Left renal pelvis (tissue), 4 donors: ENCODE data around the gene PAFAH1B1. TPM values are rescaled to one million over a fixed set of nuclear protein-coding genes. Genes with fewer than 3 reads are reported as not detected.
"Not testable (repeated sequence)": the region's sequence is repeated elsewhere in the genome, so short reads cannot be mapped to it uniquely, and the experiment has no call there.

Experiments used
- DNase-seq, 4 donors: peaks; one replicate each; pipeline ENCODE4 v3.0.0-alpha.2; 2013; ENCODE audit warnings: low read depth in 4 of 4, low spot score in 3 of 4
- polyA plus RNA-seq, 4 donors: library from polyadenylated mRNA; unstranded; fragments of 120-200 nt; gene quantifications; one replicate each; pipeline ENCODE4 v1.2.1, GENCODE V29; 2013; ENCODE audit not compliant: insufficient read length in 4 of 4

The PAFAH1B1 gene
- polyA plus RNA-seq, 4 donors, result 132 to 143 (median 141) TPM

DNA sequence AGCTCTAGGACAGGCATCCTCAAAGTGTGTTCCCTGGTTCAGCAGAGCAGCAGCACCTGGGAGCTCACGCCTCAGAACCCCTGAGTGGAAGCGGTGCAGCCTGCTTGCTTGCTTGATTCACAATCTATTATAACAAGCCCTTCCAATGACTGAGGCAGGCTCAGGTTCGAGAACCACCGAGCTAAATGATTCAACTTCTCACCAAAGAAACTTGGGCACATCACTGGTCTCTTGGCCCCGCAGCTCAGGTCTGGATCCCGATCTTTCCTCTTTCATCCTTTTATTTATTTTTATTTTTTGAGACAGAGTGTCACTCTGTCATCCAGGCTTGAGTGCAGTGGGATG is 93.6 kb downstream of the PAFAH1B1 start:
- no peak for DNase-seq

DNA sequence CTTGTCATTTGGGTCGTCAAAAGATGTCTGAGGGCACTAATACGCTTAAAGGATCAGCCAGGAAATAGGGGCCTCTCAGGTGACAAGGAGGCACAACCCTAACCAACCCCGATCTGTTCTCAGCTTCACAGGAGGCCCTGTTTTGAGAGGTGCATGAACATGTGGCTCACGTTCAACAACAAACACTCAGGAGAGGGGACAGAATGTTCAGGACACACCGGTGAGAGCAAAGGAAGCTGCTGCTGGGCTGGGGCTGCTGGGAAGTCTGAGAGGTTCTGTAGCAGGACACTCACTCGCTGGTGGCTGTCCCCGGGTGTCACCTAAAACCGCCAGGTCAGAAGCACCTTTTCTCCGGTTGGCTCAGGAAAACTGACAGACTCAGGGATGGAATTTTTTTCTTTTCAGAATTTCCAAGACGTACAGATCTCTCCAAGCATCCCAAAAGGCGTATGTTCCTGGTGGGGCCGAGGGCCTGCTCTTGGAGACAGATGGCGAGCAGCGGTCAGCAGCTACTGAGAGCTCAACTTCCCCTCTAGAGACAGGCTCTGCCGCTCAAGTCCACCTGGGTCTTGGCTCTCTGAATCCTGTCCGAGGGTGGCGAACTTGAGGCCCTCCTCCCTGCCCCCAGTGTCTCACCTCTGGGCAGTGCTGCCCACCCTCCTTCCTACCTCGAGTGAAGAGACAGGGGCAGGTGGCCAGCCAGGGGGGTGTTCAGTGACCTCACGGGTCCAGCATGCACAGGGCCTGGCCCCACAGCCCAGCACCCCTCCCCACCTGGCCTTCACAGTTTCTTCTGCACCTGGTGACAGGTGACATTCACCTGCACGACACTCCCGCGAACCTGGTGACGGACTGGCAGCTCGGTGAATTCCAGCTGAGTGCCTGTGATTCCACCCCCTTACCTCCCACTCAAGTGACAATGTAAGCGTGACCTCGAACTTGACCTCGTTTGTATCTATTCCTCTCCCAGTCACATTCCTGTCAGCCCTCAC is 95.2 kb downstream of the PAFAH1B1 start:
- no peak for DNase-seq

DNA sequence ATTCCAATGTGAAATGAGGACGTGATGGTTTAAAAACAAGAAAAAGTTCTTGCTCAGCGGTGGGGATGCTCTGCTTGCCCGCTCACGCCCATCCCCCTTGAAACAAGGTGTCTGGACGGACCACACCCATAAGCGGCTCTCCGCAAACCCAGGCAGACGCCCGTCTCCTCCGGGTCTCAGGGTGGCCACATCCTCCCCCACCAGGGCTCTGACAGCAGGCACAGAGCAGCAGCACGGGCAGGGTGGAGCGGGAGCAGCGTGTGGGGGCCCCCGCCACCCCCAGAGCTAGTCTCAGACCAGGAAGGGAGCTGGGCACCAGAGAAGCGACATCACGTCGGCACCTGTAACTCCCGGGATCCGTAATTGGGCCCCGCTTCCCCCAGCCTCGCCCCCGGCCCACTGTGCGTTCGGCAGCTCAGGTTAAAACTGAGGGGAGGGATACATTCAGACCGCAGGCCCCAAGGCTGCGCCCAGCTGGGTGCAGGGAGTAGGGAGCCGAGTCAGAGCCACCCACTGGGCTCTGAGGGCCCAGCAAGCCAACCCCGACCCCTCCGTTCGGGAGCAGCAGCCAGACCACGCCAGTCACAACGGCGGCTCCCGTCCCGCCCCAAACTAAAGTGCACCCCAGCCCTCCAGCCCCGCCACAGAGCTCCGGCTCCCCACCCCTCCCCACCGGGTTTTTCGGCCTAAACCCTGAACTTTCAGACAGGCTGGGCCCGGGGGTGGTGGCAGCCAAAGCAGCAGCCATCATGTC is 96.1 kb downstream of the PAFAH1B1 start:
- no peak for DNase-seq

DNA sequence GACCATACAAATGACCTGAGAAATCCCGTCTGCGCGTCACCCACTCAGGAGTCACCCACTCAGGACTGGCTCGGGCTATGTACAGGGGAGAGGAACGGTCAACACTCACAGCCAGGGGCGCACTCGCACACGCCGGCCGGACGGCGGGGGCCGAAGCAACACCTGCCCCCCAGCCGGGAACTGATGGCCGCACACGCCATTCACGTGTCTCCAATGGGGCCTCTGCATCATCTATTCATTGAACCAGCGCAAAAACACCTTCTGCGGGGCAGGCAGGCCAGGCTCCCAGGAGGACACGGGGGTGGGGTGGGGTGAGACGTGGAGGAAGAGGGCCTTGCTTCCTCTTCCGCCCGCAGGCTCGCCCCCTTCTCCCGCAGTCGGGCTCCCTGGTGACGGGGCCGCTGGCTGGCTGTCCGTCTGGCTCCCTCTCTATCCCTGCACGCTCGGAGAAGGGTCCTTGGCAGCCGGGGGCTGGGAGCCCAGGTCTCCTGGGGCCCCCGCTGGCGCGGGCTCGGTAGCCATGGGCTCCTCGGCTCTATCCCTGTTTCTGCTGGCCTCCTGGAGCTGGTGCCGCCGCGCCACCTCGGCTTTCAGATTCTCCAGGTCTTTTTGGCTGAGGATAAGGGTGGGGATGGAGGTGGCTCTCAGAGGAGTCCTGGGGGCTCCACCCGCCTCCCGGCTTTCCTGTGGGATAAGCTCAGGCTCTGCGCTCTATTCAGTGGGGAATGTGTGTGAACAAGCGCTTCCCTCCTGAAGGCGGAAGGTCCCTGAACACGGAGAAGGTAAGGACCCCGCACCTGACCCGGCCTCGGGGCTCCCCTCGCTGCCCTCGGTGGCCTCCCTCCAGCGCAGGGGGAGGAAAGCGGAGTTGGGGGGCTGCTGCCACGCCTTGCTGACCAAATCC is 97.0 kb downstream of the PAFAH1B1 start:
- no peak for DNase-seq

DNA sequence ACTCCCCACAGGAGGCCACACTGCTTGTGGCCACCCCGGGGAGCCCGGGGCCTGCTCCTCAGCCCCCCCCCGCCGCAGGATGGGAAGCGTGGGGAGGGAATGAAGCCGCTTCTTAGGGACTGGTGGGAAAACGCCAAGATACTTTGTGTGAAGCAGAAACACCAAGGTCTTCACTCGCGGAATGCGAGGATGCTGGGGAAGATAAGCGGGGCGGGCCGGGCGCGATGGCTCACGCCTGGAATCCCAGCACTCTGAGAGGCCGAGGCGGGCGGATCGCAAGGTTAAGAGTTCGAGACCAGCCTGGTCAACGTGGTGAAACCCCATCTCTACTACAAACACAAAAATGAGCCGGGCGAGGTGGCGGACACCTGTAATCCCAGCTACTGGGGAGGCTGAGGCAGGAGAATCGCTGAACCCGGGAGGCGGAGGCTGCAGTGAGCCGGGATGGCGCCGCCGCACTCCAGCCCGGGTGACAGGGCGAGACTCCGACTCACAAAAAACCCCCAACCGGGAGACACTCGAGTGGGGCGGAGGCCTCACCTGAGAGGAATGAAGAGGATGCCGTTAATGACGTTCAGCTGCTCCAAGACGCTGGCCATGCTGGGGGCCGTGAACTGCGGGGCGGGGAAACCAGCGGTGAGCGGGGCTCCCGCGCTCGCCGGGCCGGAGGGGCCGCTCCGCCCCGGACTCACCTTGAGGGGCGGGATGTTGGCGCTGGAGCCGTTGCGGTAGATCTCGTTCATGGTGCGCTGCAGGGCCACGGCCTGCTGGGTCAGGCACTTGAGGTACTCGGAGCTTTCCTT is 97.8 kb downstream of the PAFAH1B1 start:
- no peak for DNase-seq

DNA sequence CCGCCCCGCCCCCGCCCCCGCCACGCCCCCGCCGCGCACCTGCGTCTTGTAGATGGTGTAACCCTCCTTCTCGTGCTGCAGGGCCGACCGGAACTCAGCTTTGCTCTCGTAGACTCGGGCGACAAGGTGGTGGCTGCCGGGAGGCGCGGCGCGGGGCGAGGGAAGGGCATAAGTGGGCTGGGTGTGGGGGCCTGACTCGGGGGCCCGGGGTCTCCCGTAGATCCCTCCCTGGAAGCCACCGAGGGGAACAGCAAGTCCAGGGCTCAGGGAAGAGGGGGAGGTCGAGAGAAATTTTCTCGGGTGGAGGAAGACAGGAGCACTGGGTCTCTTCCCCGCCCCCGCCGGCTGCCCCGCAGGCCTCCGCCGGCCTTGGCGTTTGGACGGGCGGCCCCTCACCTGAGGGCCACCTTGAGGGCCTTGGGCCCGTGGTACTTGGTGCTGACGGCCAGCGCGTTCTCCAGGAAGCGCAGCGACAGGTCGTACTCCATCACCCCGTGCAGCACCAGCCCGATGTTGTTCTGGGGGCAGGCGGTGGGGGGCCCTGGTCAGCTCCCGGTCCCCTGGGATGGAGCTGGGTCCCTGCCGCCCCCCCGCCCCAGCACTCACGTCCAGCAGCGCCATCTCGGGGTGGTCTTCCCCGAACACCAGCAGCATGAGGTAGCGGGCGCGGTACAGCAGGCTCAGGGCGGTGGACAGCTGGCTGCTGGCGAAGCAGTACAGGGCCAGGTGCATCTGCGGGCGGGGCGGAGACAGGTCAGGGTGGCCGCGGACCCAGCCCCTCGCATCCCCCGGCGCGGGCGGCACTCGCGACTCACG is 98.7 kb downstream of the PAFAH1B1 start:
- DNase-seq, result no peak

DNA sequence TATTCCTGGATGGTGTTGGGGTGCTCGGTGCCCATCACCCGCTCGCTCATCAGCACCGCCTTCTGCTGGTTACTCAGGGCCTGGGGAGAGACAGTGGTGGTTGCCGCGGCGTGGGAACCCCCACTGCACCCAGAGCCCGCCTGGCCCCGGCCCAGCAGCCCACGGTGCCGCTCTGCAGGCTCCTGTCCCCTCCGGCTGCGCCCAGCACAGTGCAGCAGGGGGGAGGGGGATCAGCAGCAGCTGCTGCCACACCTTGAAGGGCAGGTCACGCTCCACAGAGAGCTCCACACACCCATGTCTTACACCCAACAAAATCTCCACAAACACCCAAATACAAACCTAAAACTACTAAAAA is 99.3 kb downstream of the PAFAH1B1 start:
- no peak for DNase-seq

DNA sequence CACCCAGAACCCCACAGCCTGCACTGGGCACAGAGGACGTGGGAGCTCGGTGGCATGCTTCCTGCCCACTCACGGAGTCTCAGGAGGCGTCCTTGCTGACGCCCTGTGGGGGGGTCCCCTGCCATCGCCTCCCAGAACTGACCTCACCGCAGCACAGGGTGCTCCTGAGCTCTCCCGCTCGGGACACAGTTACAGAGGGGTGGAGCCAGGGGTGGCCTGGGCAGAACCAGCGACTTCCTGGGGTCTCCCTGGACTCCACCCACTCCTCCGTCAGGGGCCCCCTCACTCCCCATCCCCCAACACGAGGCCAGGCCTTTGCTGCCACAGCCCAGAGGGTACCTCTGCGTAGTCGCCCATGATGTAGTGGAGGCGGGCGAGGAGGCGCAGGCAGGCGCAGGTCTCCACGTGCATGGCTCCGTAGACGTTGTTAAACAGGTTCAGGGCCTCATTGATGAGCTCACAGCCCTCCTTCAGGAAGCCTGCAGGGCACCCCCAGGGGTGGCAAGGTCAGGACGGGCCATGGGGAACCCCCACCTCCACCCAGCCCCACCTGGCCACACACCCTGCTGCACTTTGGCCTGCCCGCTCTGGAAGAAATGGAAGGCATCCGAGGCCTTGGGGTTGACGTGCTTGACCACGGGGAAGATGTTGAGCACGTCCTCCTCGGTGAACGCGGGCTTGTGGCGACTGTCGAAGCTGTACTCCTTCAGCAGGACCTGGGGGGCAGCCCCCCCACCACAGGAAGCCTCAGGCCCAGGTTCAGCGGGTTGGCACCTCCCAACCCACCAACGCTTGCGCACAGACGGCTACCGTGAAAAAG is 100.3 kb downstream of the PAFAH1B1 start:
- no peak for DNase-seq

DNA sequence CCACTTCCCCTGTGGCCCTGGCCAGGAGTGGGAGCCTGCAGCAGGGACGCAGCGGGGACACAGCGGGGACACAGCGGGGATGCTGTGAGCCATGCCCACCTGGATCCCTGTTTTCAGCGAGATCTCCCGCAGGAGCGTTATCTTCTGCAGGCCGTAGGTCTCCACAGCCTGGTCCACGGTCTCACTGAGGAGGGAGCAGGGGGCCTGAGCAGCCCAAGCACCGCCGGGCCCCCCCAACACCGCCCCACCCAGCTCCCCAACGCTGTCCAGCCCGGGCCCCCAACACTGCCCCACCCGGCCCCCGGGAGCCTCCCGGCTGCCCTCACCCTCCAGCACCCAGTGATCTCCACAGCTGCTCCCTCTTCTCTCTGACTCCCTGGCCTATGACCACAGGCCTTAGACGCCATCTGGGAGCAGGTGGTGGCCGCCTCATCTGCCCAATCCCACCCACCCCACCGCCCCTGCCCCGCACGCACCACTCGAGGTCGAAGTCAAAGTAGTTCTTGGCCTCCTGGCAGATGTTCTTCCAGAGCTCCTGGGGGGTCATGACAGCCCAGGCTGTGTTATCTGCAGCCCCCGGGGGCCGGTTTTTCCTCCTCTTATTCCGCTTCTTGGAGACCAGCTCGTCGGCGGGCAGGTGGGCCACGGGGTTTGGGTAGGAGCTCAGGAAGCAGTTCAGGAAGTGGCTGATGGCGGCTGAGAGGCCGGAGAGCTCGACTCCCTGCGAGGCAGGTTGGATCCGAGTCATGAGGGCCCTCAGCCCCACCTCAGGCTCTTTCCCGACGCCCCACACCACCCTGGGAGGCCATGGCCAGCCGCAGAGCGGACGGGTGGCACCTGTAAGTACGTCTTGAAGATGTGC is 101.2 kb downstream of the PAFAH1B1 start:
- DNase-seq, result no peak

DNA sequence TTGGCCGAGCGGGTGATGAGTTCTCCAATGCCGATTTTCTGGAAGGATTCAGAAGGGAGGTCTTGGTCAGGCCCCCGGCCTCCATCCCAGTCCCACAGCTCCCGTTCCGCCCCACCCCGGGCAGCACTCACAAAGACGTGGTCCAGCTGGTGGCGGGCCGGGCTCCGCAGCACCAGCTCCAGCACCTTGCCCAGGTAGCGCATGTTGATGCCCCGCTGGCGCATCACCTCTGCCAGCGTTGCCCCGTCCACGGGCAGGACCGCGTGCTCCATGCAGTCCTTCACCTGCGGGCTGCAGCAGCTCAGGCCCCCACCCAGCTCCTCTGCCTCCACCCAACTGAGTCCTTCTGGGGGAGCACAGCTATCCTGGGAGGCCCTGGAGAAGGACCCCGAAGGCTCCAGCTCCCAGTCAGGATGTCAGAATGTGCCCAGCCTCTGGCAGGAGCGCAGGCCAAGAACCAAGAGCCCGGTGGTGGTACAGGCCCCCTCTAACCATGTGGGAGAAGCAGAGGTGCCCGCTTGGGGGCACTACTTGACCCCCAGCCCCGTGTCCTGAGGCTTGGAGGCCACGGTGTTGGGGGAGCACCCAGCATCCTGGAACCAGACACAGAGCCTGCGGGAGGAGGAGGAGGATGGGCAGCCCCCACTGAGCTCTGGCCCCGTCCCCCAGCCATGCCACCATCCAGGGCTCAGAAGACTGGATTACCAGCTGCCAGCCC is 101.9 kb downstream of the PAFAH1B1 start:
- no peak for DNase-seq

DNA sequence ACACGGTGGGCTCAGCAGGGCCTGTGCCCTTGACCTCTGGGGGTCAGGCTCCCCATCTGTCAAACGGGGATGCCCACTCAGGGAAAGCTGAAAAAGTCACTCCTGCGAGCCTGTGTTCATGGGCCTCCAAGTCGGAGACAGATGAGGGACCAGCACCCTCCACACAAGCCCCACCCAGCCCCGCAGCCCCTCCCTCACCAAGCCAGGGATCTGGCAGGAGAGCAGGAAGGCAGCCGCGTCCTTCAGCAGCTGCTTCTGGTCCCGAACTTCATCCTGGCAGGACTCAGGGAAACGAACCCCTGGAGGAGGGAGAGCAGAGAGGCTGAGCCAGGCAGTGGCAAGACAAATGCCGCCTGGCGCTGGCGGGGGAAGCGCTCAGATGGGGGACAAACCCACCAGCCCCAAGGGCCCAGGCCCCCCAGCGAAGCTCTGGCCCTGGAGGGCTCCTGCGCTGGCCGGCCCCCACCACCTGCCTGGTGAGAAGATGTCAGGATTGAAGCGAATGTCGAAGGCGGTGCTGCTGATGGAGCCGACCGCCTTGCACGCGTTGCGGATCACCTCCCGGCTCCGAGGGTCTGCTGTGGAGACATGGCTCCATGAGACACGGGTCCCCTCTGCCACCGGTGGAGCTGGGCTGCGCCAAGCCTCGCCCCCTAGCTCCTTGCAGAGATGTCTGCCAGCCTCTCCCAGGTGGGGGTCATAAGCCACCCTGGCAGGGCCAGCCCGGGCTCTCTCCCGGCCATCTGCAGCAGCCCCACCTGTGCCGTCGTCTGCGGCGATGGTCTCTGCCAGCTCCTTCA is 102.7 kb downstream of the PAFAH1B1 start:
- no peak for DNase-seq

DNA sequence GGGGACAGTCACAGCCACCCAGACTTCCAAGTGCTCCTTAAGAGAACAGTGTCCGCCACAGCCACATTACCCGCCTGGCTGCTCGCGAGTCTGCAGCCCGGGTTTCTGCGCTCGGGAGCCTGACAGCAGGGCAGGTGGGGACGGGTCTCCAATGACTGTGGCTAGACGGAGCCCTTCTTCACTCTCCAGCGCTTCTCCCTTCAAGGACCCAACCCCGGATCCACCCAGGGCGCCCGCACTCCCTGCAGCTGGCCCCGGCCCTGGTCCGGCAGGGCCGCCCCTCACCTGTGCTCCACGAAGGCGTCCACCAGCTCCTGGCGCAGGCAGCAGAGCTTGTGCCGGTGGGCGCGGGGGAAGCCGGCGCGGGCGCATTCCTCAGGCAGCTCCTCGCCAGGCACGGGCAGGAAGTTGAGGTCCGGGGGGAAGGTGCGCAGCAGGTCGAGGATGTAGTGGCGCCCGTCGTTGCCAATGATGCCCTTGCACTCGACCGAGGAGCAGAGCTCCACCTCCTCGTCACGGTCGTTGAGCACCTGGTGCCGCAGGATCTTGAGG is 104.2 kb downstream of the PAFAH1B1 start:
- DNase-seq, result no peak

DNA sequence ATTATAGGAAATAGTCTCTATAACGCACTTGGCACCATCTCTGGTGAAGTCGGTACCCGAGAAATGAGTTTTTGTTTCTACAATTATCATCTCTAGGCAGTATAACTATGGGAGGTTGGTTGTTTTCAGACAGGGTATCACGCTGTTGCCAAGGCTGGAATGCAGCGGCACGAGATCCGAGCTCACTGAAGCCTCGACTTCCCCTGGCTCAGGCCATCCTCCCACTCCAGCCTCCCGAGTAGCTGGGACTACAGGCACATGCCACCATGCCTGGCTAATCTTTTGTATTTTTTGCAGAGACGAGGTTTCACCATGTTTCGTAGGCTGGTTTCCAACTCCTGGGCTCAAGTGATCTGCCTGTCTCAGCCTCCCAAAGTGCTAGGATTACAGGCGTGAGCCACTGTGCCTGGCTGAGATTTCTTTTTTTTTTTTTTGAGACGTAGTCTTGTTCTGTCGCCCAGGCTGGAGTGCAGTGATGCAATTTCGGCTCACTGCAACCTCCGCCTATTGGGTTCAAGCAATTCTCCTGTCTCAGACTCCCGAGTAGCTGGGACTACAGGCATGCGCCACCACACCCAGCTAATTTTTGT is 105.9 kb downstream of the PAFAH1B1 start:
- DNase-seq, result not testable (repeated sequence)

DNA sequence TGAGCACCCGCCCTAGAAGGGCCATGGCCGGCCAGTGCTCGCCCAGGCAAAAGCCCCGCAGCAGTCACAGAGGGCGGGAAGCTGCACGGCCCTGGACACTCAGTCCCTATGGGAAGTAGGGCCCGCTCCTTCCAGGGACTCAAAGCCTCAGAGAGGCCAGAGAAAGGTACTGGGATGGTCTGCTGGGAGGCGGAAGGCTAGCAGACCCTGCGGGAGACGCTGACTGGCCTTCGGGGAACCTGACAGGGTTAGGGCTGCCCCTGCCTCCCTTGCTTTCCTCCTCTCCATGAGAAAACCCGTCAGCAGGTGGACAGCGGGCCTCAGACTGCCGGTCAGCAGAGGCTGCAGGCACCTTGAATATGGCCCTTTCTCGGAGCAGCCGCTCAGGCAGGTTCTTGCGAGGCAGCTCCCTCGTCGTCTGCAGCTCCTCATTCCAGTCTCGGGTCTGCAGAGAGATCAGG is 106.6 kb downstream of the PAFAH1B1 start:
- DNase-seq, result no peak

DNA sequence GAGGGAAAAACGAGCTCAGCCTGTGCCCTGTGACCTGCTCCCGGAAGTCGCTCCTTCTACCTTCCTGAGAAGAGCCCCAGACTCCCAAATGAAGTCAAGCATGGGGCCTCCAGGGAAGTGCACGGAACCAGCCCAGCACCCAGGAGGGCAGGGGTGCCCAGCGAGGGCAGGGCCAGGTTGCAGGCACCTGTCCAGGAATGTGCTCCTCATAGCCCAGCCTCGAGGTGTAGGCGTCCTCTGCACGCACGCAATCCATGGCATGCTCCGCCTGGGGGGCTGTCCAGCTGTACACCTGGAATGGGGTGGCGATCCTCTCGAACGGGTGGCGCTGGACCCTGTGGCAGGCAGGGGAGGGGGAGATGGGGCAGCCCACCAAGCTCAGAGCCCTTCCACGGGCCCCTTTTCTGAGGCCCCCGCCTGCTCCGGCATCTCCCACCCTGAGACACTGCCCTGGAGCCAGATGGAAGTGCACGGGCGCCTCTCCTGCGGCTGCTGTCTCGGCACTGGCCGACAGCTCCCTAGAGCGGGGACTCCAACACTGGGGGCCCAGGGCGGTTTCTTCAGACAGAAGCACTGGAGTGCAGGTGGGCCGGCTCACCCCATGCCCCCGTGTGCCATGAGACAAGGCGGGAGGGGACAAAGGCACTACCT is 107.2 kb downstream of the PAFAH1B1 start:
- no peak for DNase-seq
